Measurements from ENCODE around the gene XRCC4.

The XRCC4 gene

GRCh38 chr5:83277154-83277553 lies 199.8 kb downstream of the XRCC4 start:
- no peak for DNase-seq (ENCODE audit: low read depth)

GRCh38 chr5:83277953-83278352 lies 200.6 kb downstream of the XRCC4 start:
- DNase-seq (ENCODE audit: low read depth): no peak

GRCh38 chr5:83281176-83281575 lies 203.8 kb downstream of the XRCC4 start:
- DNase-seq (ENCODE audit: low read depth): no peak

- peak; percentile 51 for DNase-seq (ENCODE audit: low read depth)
Measured at GRCh38 chr5:83281658-83282057, 204.3 kb downstream of the XRCC4 start.

- no peak for DNase-seq (ENCODE audit: low read depth)
Measured at GRCh38 chr5:83283761-83284160, 206.4 kb downstream of the XRCC4 start.

GRCh38 chr5:83285661-83286398 lies 208.5 kb downstream of the XRCC4 start:
- DNase-seq (ENCODE audit: low read depth): no peak

GRCh38 chr5:83294246-83294645 lies 216.9 kb downstream of the XRCC4 start:
- DNase-seq (ENCODE audit: low read depth): no peak

- DNase-seq (ENCODE audit: low read depth): no peak
Measured at GRCh38 chr5:83299353-83299752, 222.0 kb downstream of the XRCC4 start.

- DNase-seq (ENCODE audit: low read depth): peak; percentile 96
Measured at GRCh38 chr5:83306572-83307241, 229.4 kb downstream of the XRCC4 start.

GRCh38 chr5:83312663-83313062 lies 235.3 kb downstream of the XRCC4 start:
- DNase-seq (ENCODE audit: low read depth): no peak

- DNase-seq (ENCODE audit: low read depth): no peak
Measured at GRCh38 chr5:83313436-83313835, 236.1 kb downstream of the XRCC4 start.

- no peak for DNase-seq (ENCODE audit: low read depth)
Measured at GRCh38 chr5:83321483-83322055, 244.2 kb downstream of the XRCC4 start.

- no peak for DNase-seq (ENCODE audit: low read depth)
Measured at GRCh38 chr5:83322273-83322924, 245.1 kb downstream of the XRCC4 start.

- DNase-seq (ENCODE audit: low read depth): no peak
Measured at GRCh38 chr5:83323557-83324180, 246.3 kb downstream of the XRCC4 start.

- DNase-seq (ENCODE audit: low read depth): no peak
Measured at GRCh38 chr5:83331842-83332241, 254.5 kb downstream of the XRCC4 start.

GRCh38 chr5:83337453-83338035 lies 260.2 kb downstream of the XRCC4 start:
- no peak for DNase-seq (ENCODE audit: low read depth)

- DNase-seq (ENCODE audit: low read depth): no peak
Measured at GRCh38 chr5:83340511-83340918, 263.2 kb downstream of the XRCC4 start.

- DNase-seq (ENCODE audit: low read depth): no peak
Measured at GRCh38 chr5:83341815-83342334, 264.5 kb downstream of the XRCC4 start.

- no peak for DNase-seq (ENCODE audit: low read depth)
Measured at GRCh38 chr5:83342465-83342864, 265.1 kb downstream of the XRCC4 start.

GRCh38 chr5:83343299-83343698 lies 266.0 kb downstream of the XRCC4 start:
- DNase-seq (ENCODE audit: low read depth): no peak

GRCh38 chr5:83345423-83345822 lies 268.1 kb downstream of the XRCC4 start:
- DNase-seq (ENCODE audit: low read depth): no peak

GRCh38 chr5:83348281-83348780 lies 271.0 kb downstream of the XRCC4 start:
- no peak for DNase-seq (ENCODE audit: low read depth)
